ENCODE data around the gene R3HDM1. TPM values are rescaled to one million over a fixed set of nuclear protein-coding genes. Genes with fewer than 3 reads are reported as not detected.

The R3HDM1 gene
- polyA plus RNA-seq, 1 donor from 2014 or later = 30.3 TPM

GRCh38 chr2:135603543-135603942 lies 72.3 kb downstream of the R3HDM1 start:
- H3K36me3 ChIP-seq (ENCODE audit: insufficient read depth, low read length) = peaks cover 17% of the 10 kb centered on the region
- no peak overlapping the region for H2AFZ ChIP-seq (ENCODE audit: low read depth, low read length)
- no peak overlapping the region for H3K4me2 ChIP-seq (ENCODE audit: low read length)
- no peaks in the 10 kb centered on the region for H3F3A ChIP-seq (ENCODE audit: insufficient read depth, low read length, poor library complexity, severe bottlenecking)
- H3K9me2 ChIP-seq (ENCODE audit: insufficient read depth, low read length) = no peaks in the 10 kb centered on the region
- no peaks in the 10 kb centered on the region for H3K9me3 ChIP-seq (ENCODE audit: low read length)
- H3K79me2 ChIP-seq (replicated peaks; ENCODE audit: insufficient read depth, low read length) = peaks cover 2% of the 10 kb centered on the region
- TF ChIP-seq MXI1 (conservative IDR thresholded peaks at IDR 0.05; ENCODE audit: poor library complexity, severe bottlenecking) = no peak
- no peak for TF ChIP-seq POLR2AphosphoS5 (IDR thresholded peaks at IDR 0.05)
- no peak for TF ChIP-seq EZH2 (IDR thresholded peaks at IDR 0.05; ENCODE audit: borderline replicate concordance, insufficient read depth, low read length, poor library complexity, severe bottlenecking)
- no peak for TF ChIP-seq RAD21 (conservative IDR thresholded peaks at IDR 0.05)
- TF ChIP-seq SMC3 (conservative IDR thresholded peaks at IDR 0.05; ENCODE audit: poor library complexity) = no peak
- no peak for TF ChIP-seq EP300 (conservative IDR thresholded peaks at IDR 0.05; ENCODE audit: poor library complexity, severe bottlenecking)
- TF ChIP-seq CTCF (IDR thresholded peaks at IDR 0.05; ENCODE audit: poor library complexity, severe bottlenecking) = no peak
- TF ChIP-seq REST (IDR thresholded peaks at IDR 0.05; ENCODE audit: borderline replicate concordance) = no peak
- no peak for TF ChIP-seq TAF1 (IDR thresholded peaks at IDR 0.05; ENCODE audit: low read depth)
- H3K27ac ChIP-seq (ENCODE audit: low read length) = no peak overlapping the region
- H3K27me3 ChIP-seq (ENCODE audit: insufficient read depth, low read depth, low read length) = no peaks in the 10 kb centered on the region
- no peak overlapping the region for H3K9ac ChIP-seq (ENCODE audit: low read length)
- no peaks in the 10 kb centered on the region for H4K20me1 ChIP-seq (ENCODE audit: insufficient read depth)
- H3K4me3 ChIP-seq (ENCODE audit: low read length) = no peak overlapping the region

DNA sequence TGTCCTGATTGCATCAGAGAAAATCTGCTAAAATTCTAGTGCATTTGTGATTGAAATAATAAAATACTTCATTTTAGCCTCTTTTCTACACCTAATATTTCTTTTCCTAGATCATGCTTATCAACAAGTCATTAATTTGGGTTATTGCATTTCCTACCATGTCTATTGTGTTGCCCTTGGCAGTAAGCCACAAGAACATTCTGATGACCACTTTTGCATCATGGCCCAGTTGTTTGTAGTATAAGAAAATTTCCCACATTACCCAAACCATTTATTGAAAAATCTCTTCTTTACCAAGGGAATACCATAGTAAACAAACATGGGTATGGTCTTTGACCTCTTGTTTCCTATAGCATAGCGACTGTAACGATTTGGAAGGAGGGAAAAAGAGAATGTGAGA lies 76.3 kb downstream of the R3HDM1 start:
- Histone ChIP-seq H3K27ac (ENCODE audit: low read length) (no peak overlapping the region), H3K9ac (ENCODE audit: low read length) (no peak overlapping the region), H3K36me3 (ENCODE audit: insufficient read depth, low read length) (peaks cover 17% of the 10 kb centered on the region), H3K27me3 (ENCODE audit: insufficient read depth, low read depth, low read length) (no peaks in the 10 kb centered on the region), H3F3A (ENCODE audit: insufficient read depth, low read length, poor library complexity, severe bottlenecking) (no peaks in the 10 kb centered on the region), H3K4me3 (ENCODE audit: low read length) (no peak overlapping the region), H3K4me2 (ENCODE audit: low read length) (no peak overlapping the region), H3K9me3 (ENCODE audit: low read length) (no peaks in the 10 kb centered on the region), H3K79me2 (replicated peaks; ENCODE audit: insufficient read depth, low read length) (no peaks in the 10 kb centered on the region), H3K9me2 (ENCODE audit: insufficient read depth, low read length) (no peaks in the 10 kb centered on the region), H2AFZ (ENCODE audit: low read depth, low read length) (no peak overlapping the region), H4K20me1 (ENCODE audit: insufficient read depth) (no peaks in the 10 kb centered on the region)
- TF ChIP-seq SMC3 (conservative IDR thresholded peaks at IDR 0.05; ENCODE audit: poor library complexity) = no peak
- no peak for TF ChIP-seq REST (IDR thresholded peaks at IDR 0.05; ENCODE audit: borderline replicate concordance)
- no peak for TF ChIP-seq RAD21 (conservative IDR thresholded peaks at IDR 0.05)
- no peak for TF ChIP-seq MXI1 (conservative IDR thresholded peaks at IDR 0.05; ENCODE audit: poor library complexity, severe bottlenecking)
- no peak for TF ChIP-seq CTCF (IDR thresholded peaks at IDR 0.05; ENCODE audit: poor library complexity, severe bottlenecking)
- TF ChIP-seq POLR2AphosphoS5 (IDR thresholded peaks at IDR 0.05) = no peak
- TF ChIP-seq TAF1 (IDR thresholded peaks at IDR 0.05; ENCODE audit: low read depth) = no peak
- no peak for TF ChIP-seq EZH2 (IDR thresholded peaks at IDR 0.05; ENCODE audit: borderline replicate concordance, insufficient read depth, low read length, poor library complexity, severe bottlenecking)
- no peak for TF ChIP-seq EP300 (conservative IDR thresholded peaks at IDR 0.05; ENCODE audit: poor library complexity, severe bottlenecking)
